ENCODE measurements around the gene CCNJL.

Gene CCNJL

GRCh38 chr5:160317434-160317833, 5.1 kb upstream of the CCNJL start:
- Mint-ChIP-seq H3K27me3 (peaks cover 33% of the 10 kb centered on the region), H3K27ac (no peak overlapping the region), H3K4me1 (ENCODE audit: low read depth) (peaks cover 32% of the 10 kb centered on the region), H3K36me3 (ENCODE audit: low read depth) (no peaks in the 10 kb centered on the region), H3K4me3 (no peak overlapping the region), H3K9me3 (no peaks in the 10 kb centered on the region)
- intact Hi-C loops (cut with micrococcal nuclease), result no loop called here

GRCh38 chr5:160315968-160316367, 3.6 kb upstream of the CCNJL start:
- H3K4me3 Mint-ChIP-seq, result no peak overlapping the region
- intact Hi-C loops (cut with micrococcal nuclease), result no loop called here
- H3K4me1 Mint-ChIP-seq (ENCODE audit: low read depth), result peaks cover 39% of the 10 kb centered on the region
- H3K27ac Mint-ChIP-seq, result no peak overlapping the region
- H3K27me3 Mint-ChIP-seq, result peaks cover 42% of the 10 kb centered on the region
- no peaks in the 10 kb centered on the region for H3K9me3 Mint-ChIP-seq
- H3K36me3 Mint-ChIP-seq (ENCODE audit: low read depth), result no peaks in the 10 kb centered on the region

- peaks cover 66% of the 10 kb centered on the region for H3K27me3 Mint-ChIP-seq
- no peaks in the 10 kb centered on the region for H3K36me3 Mint-ChIP-seq (ENCODE audit: low read depth)
- H3K4me3 Mint-ChIP-seq, result peak overlapping the region; percentile 71
- intact Hi-C loops (cut with micrococcal nuclease), result no loop called here
- H3K4me1 Mint-ChIP-seq (ENCODE audit: low read depth), result peaks cover 30% of the 10 kb centered on the region
- no peaks in the 10 kb centered on the region for H3K9me3 Mint-ChIP-seq
- peak overlapping the region; percentile 26 for H3K27ac Mint-ChIP-seq
These were observed 780 bp upstream of the CCNJL start for GRCh38 chr5:160312960-160313727.

GRCh38 chr5:160311491-160312133, 752 bp downstream of the CCNJL start:
- Mint-ChIP-seq H3K9me3 (no peaks in the 10 kb centered on the region), H3K4me3 (peak overlapping the region; percentile 68), H3K4me1 (ENCODE audit: low read depth) (peaks cover 26% of the 10 kb centered on the region), H3K27ac (no peak overlapping the region), H3K36me3 (ENCODE audit: low read depth) (no peaks in the 10 kb centered on the region), H3K27me3 (peaks cover 78% of the 10 kb centered on the region)
- intact Hi-C loops (cut with micrococcal nuclease), result no loop called here

- H3K4me1 Mint-ChIP-seq (ENCODE audit: low read depth), result peaks cover 17% of the 10 kb centered on the region
- no peaks in the 10 kb centered on the region for H3K36me3 Mint-ChIP-seq (ENCODE audit: low read depth)
- no peaks in the 10 kb centered on the region for H3K9me3 Mint-ChIP-seq
- H3K27me3 Mint-ChIP-seq, result peaks cover 84% of the 10 kb centered on the region
- intact Hi-C loops (cut with micrococcal nuclease), result no loop called here
- H3K27ac Mint-ChIP-seq, result no peak overlapping the region
- no peak overlapping the region for H3K4me3 Mint-ChIP-seq
These were observed 1.6 kb downstream of the CCNJL start for GRCh38 chr5:160310552-160311295.

GRCh38 chr5:160310140-160310539, 2.2 kb downstream of the CCNJL start:
- Mint-ChIP-seq H3K36me3 (ENCODE audit: low read depth) (no peaks in the 10 kb centered on the region), H3K9me3 (no peaks in the 10 kb centered on the region), H3K4me1 (ENCODE audit: low read depth) (peaks cover 17% of the 10 kb centered on the region), H3K27ac (no peak overlapping the region), H3K27me3 (peaks cover 83% of the 10 kb centered on the region), H3K4me3 (no peak overlapping the region)
- intact Hi-C loops (cut with micrococcal nuclease), result no loop called here

- H3K4me3 Mint-ChIP-seq, result no peak overlapping the region
- no peaks in the 10 kb centered on the region for H3K36me3 Mint-ChIP-seq (ENCODE audit: low read depth)
- H3K9me3 Mint-ChIP-seq, result no peaks in the 10 kb centered on the region
- peaks cover 4% of the 10 kb centered on the region for H3K4me1 Mint-ChIP-seq (ENCODE audit: low read depth)
- peaks cover 67% of the 10 kb centered on the region for H3K27me3 Mint-ChIP-seq
- H3K27ac Mint-ChIP-seq, result no peak overlapping the region
- intact Hi-C loops (cut with micrococcal nuclease), result no loop called here
These were observed 5.7 kb downstream of the CCNJL start for GRCh38 chr5:160306696-160307095.

- H3K36me3 Mint-ChIP-seq (ENCODE audit: low read depth), result no peaks in the 10 kb centered on the region
- no peak overlapping the region for H3K27ac Mint-ChIP-seq
- peaks cover 53% of the 10 kb centered on the region for H3K27me3 Mint-ChIP-seq
- no peaks in the 10 kb centered on the region for H3K9me3 Mint-ChIP-seq
- no peak overlapping the region for H3K4me3 Mint-ChIP-seq
- no peaks in the 10 kb centered on the region for H3K4me1 Mint-ChIP-seq (ENCODE audit: low read depth)
- intact Hi-C loops (cut with micrococcal nuclease), result no loop called here
These were observed 7.0 kb downstream of the CCNJL start for GRCh38 chr5:160305319-160305718.

GRCh38 chr5:160303690-160304089, 8.7 kb downstream of the CCNJL start:
- Mint-ChIP-seq H3K4me1 (ENCODE audit: low read depth) (no peaks in the 10 kb centered on the region), H3K27ac (no peak overlapping the region), H3K9me3 (no peaks in the 10 kb centered on the region), H3K4me3 (no peak overlapping the region), H3K36me3 (ENCODE audit: low read depth) (no peaks in the 10 kb centered on the region), H3K27me3 (peaks cover 42% of the 10 kb centered on the region)
- intact Hi-C loops (cut with micrococcal nuclease), result no loop called here

GRCh38 chr5:160298189-160298588, 14.2 kb downstream of the CCNJL start:
- Mint-ChIP-seq H3K9me3 (no peaks in the 10 kb centered on the region), H3K4me3 (no peak overlapping the region), H3K27me3 (peaks cover 11% of the 10 kb centered on the region), H3K27ac (no peak overlapping the region), H3K36me3 (ENCODE audit: low read depth) (no peaks in the 10 kb centered on the region), H3K4me1 (ENCODE audit: low read depth) (peaks cover 13% of the 10 kb centered on the region)
- intact Hi-C loops (cut with micrococcal nuclease), result no loop called here

- no peak overlapping the region for H3K27ac Mint-ChIP-seq
- no peaks in the 10 kb centered on the region for H3K36me3 Mint-ChIP-seq (ENCODE audit: low read depth)
- no peak overlapping the region for H3K4me3 Mint-ChIP-seq
- H3K4me1 Mint-ChIP-seq (ENCODE audit: low read depth), result peaks cover 13% of the 10 kb centered on the region
- intact Hi-C loops (cut with micrococcal nuclease), result no loop called here
- no peaks in the 10 kb centered on the region for H3K9me3 Mint-ChIP-seq
- H3K27me3 Mint-ChIP-seq, result peaks cover 11% of the 10 kb centered on the region
These were observed 14.6 kb downstream of the CCNJL start for GRCh38 chr5:160297776-160298175.

GRCh38 chr5:160297004-160297403, 15.4 kb downstream of the CCNJL start:
- Mint-ChIP-seq H3K4me1 (ENCODE audit: low read depth) (peaks cover 13% of the 10 kb centered on the region), H3K27ac (no peak overlapping the region), H3K27me3 (peaks cover 10% of the 10 kb centered on the region), H3K9me3 (no peaks in the 10 kb centered on the region), H3K36me3 (ENCODE audit: low read depth) (no peaks in the 10 kb centered on the region), H3K4me3 (no peak overlapping the region)
- intact Hi-C loops (cut with micrococcal nuclease), result no loop called here

GRCh38 chr5:160296496-160296895, 15.9 kb downstream of the CCNJL start:
- Mint-ChIP-seq H3K4me3 (no peak overlapping the region), H3K27me3 (peaks cover 10% of the 10 kb centered on the region), H3K9me3 (no peaks in the 10 kb centered on the region), H3K36me3 (ENCODE audit: low read depth) (no peaks in the 10 kb centered on the region), H3K27ac (no peak overlapping the region), H3K4me1 (ENCODE audit: low read depth) (peaks cover 13% of the 10 kb centered on the region)
- intact Hi-C loops (cut with micrococcal nuclease), result no loop called here

- peaks cover 12% of the 10 kb centered on the region for H3K27me3 Mint-ChIP-seq
- no peak overlapping the region for H3K4me3 Mint-ChIP-seq
- no peak overlapping the region for H3K27ac Mint-ChIP-seq
- no peaks in the 10 kb centered on the region for H3K36me3 Mint-ChIP-seq (ENCODE audit: low read depth)
- peaks cover 13% of the 10 kb centered on the region for H3K4me1 Mint-ChIP-seq (ENCODE audit: low read depth)
- H3K9me3 Mint-ChIP-seq, result no peaks in the 10 kb centered on the region
- intact Hi-C loops (cut with micrococcal nuclease), result no loop called here
These were observed 18.3 kb downstream of the CCNJL start for GRCh38 chr5:160293901-160294561.
